Rectal smooth muscle tissue (tissue), 1 donor: ENCODE measurements around the gene CADPS2.

ENCODE experiments used
- H3K27ac ChIP-seq: one replicate; pipeline ENCODE4 v1.7.0; 2013; ENCODE audit warnings: low read depth, low read length, inconsistent platforms
- H3K27me3 ChIP-seq: one replicate; pipeline ENCODE4 v1.7.0; 2013; ENCODE audit warnings: low read length; ENCODE audit not compliant: control insufficient read depth, insufficient read depth
- H3K36me3 ChIP-seq: one replicate; pipeline ENCODE4 v1.7.0; 2013; ENCODE audit warnings: low read length; ENCODE audit not compliant: control insufficient read depth, insufficient read depth
- H3K4me1 ChIP-seq: one replicate; pipeline ENCODE4 v1.7.0; 2013; ENCODE audit warnings: low read length; ENCODE audit not compliant: control insufficient read depth, insufficient read depth
- H3K4me3 ChIP-seq: one replicate; pipeline ENCODE4 v1.7.0; 2013; ENCODE audit warnings: low read length
- H3K9ac ChIP-seq: one replicate; pipeline ENCODE4 v1.7.0; 2013; ENCODE audit warnings: low read length

Gene CADPS2

GRCh38 chr7:122600630-122601029 lies 285.6 kb downstream of the CADPS2 start:
- Histone ChIP-seq H3K4me3 (no peak overlapping the region), H3K4me1 (no peaks in the 10 kb centered on the region), H3K27me3 (no peaks in the 10 kb centered on the region), H3K27ac (no peak overlapping the region), H3K36me3 (no peaks in the 10 kb centered on the region), H3K9ac (no peak overlapping the region)

GRCh38 chr7:122600042-122600441 lies 286.2 kb downstream of the CADPS2 start:
- Histone ChIP-seq H3K27ac (no peak overlapping the region), H3K36me3 (no peaks in the 10 kb centered on the region), H3K27me3 (no peaks in the 10 kb centered on the region), H3K9ac (no peak overlapping the region), H3K4me3 (no peak overlapping the region), H3K4me1 (no peaks in the 10 kb centered on the region)

GRCh38 chr7:122597277-122597676 lies 289.0 kb downstream of the CADPS2 start:
- no peak overlapping the region for H3K4me3 ChIP-seq
- no peaks in the 10 kb centered on the region for H3K27me3 ChIP-seq
- H3K27ac ChIP-seq = no peak overlapping the region
- no peak overlapping the region for H3K9ac ChIP-seq
- no peaks in the 10 kb centered on the region for H3K4me1 ChIP-seq
- H3K36me3 ChIP-seq = no peaks in the 10 kb centered on the region

- H3K4me3 ChIP-seq = no peak overlapping the region
- H3K4me1 ChIP-seq = no peaks in the 10 kb centered on the region
- H3K9ac ChIP-seq = no peak overlapping the region
Observed at GRCh38 chr7:122595885-122596284, 290.4 kb downstream of the CADPS2 start.

GRCh38 chr7:122588621-122589020 lies 297.6 kb downstream of the CADPS2 start:
- Histone ChIP-seq H3K27ac (no peak overlapping the region), H3K4me1 (no peaks in the 10 kb centered on the region), H3K9ac (no peak overlapping the region), H3K36me3 (no peaks in the 10 kb centered on the region), H3K27me3 (no peaks in the 10 kb centered on the region), H3K4me3 (no peak overlapping the region)

More at GRCh38 chr7:122595885-122596284, 290.4 kb downstream of the CADPS2 start:
- H3K36me3 ChIP-seq = no peaks in the 10 kb centered on the region
- no peaks in the 10 kb centered on the region for H3K27me3 ChIP-seq
- H3K27ac ChIP-seq = no peak overlapping the region

GRCh38 chr7:122584676-122585251 lies 301.5 kb downstream of the CADPS2 start:
- Histone ChIP-seq H3K9ac (no peak overlapping the region), H3K27me3 (no peaks in the 10 kb centered on the region), H3K27ac (no peak overlapping the region), H3K4me3 (no peak overlapping the region), H3K4me1 (no peaks in the 10 kb centered on the region), H3K36me3 (no peaks in the 10 kb centered on the region)

- no peaks in the 10 kb centered on the region for H3K27me3 ChIP-seq
- no peak overlapping the region for H3K4me3 ChIP-seq
- no peak overlapping the region for H3K27ac ChIP-seq
- H3K4me1 ChIP-seq = no peaks in the 10 kb centered on the region
- no peak overlapping the region for H3K9ac ChIP-seq
- H3K36me3 ChIP-seq = no peaks in the 10 kb centered on the region
Observed at GRCh38 chr7:122578350-122578749, 307.9 kb downstream of the CADPS2 start.

GRCh38 chr7:122577449-122578003 lies 308.7 kb downstream of the CADPS2 start:
- Histone ChIP-seq H3K27me3 (no peaks in the 10 kb centered on the region), H3K36me3 (no peaks in the 10 kb centered on the region), H3K4me1 (no peaks in the 10 kb centered on the region), H3K4me3 (no peak overlapping the region), H3K27ac (no peak overlapping the region), H3K9ac (no peak overlapping the region)

GRCh38 chr7:122572706-122573105 lies 313.6 kb downstream of the CADPS2 start:
- no peak overlapping the region for H3K27ac ChIP-seq

GRCh38 chr7:122561326-122561725 lies 324.9 kb downstream of the CADPS2 start:
- Histone ChIP-seq H3K4me1 (no peaks in the 10 kb centered on the region), H3K36me3 (no peaks in the 10 kb centered on the region), H3K9ac (no peak overlapping the region), H3K27ac (no peak overlapping the region), H3K4me3 (no peak overlapping the region), H3K27me3 (no peaks in the 10 kb centered on the region)

More at GRCh38 chr7:122572706-122573105, 313.6 kb downstream of the CADPS2 start:
- Histone ChIP-seq H3K4me1 (no peaks in the 10 kb centered on the region), H3K27me3 (no peaks in the 10 kb centered on the region), H3K36me3 (no peaks in the 10 kb centered on the region), H3K4me3 (no peak overlapping the region), H3K9ac (no peak overlapping the region)

GRCh38 chr7:122556873-122557542 lies 329.3 kb downstream of the CADPS2 start:
- Histone ChIP-seq H3K9ac (no peak overlapping the region), H3K4me1 (no peaks in the 10 kb centered on the region), H3K27me3 (no peaks in the 10 kb centered on the region), H3K4me3 (no peak overlapping the region), H3K36me3 (no peaks in the 10 kb centered on the region), H3K27ac (no peak overlapping the region)

- Histone ChIP-seq H3K4me1 (no peaks in the 10 kb centered on the region), H3K36me3 (no peaks in the 10 kb centered on the region), H3K27me3 (no peaks in the 10 kb centered on the region), H3K27ac (no peak overlapping the region), H3K4me3 (no peak overlapping the region), H3K9ac (no peak overlapping the region)
Observed at GRCh38 chr7:122556219-122556618, 330.0 kb downstream of the CADPS2 start.

GRCh38 chr7:122553761-122554160 lies 332.5 kb downstream of the CADPS2 start:
- no peak overlapping the region for H3K27ac ChIP-seq
- no peaks in the 10 kb centered on the region for H3K27me3 ChIP-seq
- no peaks in the 10 kb centered on the region for H3K4me1 ChIP-seq
- H3K36me3 ChIP-seq = no peaks in the 10 kb centered on the region
- no peak overlapping the region for H3K9ac ChIP-seq
- no peak overlapping the region for H3K4me3 ChIP-seq
